Measurements from ENCODE around the gene RELCH.

Gene RELCH

GRCh38 chr18:62325806-62326645 is 139.0 kb downstream of the RELCH start:
- peak; percentile 58 for DNase-seq

GRCh38 chr18:62326646-62327348 is 139.7 kb downstream of the RELCH start:
- DNase-seq: no peak

GRCh38 chr18:62327977-62328376 is 140.9 kb downstream of the RELCH start:
- DNase-seq: no peak

DNA sequence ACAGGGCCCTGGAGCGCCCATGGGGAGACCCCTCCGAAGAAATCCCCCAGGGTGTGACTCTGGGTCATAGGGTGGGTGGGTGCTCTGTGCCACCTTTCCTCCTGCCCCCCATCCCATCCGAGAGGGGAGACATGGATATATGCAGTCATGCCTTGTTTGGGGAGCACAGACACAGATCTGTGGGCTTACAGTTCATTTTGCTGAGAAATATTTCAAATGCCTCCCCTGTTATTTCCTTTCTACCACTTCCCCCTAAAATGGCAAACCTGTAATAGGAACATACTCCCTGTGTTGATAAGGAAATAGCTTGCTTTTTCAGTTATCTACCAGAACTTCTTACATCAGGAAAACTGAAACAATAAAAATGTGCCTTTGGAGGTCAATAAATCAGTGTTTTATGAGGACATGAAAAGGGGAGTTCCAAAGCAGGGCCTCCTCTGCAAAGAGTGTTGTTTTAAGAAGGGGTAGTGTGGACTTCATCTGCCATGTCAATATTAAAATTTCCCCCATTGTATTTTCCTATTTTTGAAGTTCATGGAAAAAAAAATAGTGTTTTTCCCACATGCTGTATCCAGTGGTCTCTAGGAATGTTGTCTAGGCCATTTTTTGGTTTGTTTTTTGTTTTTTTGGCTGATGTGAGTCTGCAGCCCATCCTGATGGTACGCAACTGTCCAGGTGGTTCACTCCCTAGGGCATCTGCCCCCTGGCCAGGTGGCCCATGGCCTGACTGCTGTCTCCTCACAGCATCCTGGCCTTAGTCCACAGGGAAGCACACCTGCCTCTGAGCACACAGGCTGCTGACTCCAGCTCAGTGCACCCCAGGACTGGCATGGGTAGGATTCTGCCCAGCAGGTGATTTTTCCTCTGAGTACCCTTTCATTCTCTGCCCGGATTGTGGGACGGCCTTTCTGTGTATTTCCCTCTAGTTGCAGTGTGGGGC is 141.8 kb downstream of the RELCH start:
- DNase-seq: peak; percentile 36

GRCh38 chr18:62329691-62330454 is 142.8 kb downstream of the RELCH start:
- DNase-seq: peak; percentile 14

- no peak for DNase-seq
Measured at GRCh38 chr18:62330650-62331049, 143.6 kb downstream of the RELCH start.

DNA sequence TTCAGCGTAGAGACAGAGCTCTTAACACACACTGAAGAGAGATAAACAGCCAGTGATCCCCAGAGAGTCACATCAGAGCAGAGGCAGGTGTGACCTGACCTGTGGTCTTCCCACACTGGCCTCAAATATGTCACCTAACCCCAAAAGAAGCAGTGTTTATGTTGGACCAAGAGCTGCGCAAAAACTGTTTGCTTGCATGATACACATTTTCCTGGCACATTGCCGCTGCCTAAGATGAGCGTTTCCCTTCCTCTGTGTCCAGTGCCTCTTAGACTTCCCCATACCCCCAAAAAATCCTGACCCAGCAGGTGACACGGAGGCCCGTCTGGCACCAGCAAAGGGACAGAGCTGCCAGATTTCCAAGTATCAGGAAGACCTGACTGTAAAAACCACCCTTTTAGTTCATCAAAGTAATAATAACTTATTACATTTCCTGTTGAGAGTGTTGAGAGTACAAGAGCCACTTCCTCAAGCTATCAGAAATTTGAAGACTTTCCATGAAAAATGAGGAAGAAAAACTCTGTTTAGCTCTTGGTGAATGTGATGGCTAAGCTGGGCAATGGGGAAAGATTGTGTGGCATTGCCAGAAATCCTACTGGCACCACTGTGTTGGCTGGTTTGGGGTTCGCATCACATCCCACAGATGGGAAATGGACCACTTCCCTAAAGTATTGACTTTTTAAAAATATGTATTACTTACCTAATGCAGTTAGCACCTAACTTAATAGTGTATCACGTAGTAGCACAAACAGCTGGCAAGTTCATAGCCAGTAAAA is 144.7 kb downstream of the RELCH start:
- DNase-seq: no peak

DNA sequence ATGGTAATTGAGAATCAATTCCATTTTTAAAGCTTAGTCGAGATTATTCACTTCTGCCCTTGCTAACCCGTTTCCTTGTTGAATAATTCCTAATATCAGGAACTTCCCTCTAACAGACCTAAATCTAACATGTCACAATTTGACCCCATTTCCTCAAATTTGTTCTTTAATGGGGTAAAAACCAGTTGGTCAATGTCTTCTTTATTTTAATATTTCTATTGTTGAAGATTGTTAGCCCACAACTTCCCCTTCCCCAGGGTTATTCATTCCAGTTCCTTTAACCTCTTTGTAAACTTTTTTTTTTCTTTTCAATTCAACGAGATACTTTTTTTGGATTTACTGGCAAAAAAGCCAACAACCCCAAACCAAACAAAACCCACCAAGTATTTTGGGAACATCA is 145.4 kb downstream of the RELCH start:
- no peak for DNase-seq

GRCh38 chr18:62332964-62333695 is 146.1 kb downstream of the RELCH start:
- DNase-seq: no peak

GRCh38 chr18:62334120-62334519 is 147.1 kb downstream of the RELCH start:
- DNase-seq: no peak

- DNase-seq: no peak
Measured at GRCh38 chr18:62335494-62335893, 148.4 kb downstream of the RELCH start.

GRCh38 chr18:62336618-62337017 is 149.6 kb downstream of the RELCH start:
- DNase-seq: no peak

GRCh38 chr18:62337336-62337735 is 150.3 kb downstream of the RELCH start:
- DNase-seq: no peak

- no peak for DNase-seq
Measured at GRCh38 chr18:62338446-62339105, 151.5 kb downstream of the RELCH start.

GRCh38 chr18:62339106-62339988 is 152.3 kb downstream of the RELCH start:
- no peak for DNase-seq

DNA sequence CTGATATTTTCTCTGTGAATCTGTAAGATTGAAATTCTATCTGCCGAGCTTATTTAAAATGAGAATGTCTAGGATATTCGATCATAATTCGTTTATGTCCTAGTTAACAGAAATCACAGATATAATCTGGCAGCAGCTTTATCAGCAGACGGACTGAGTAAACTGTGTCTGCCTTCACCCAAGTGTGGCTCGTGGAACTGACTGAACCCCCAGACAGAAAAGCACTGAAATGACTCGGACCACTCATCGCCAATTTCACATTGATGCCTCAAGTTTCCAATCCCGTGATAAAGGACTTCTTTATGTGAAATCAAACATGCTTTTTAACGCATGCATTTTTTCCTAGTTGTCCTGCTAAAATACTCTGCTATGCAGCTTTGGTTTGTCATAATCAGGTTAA is 153.9 kb downstream of the RELCH start:
- no peak for DNase-seq

DNA sequence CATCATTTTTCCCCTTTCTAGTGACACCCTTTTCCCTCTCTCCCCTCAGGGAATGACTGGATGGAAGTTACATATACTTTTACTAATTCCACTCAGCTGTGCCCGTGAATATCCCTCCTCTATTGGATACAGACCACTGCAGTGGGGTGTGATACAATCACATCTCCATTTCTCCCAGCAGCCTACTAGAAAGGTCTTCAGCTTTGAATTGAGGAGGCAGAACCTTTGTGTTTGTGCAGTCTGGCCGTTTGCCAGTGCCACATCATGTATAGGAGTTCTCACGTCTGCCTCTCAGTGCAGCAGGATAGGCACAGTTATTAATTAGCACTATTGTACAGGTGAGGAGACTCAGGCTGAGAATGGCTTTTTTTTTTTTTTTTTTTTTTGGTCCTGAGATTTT is 154.4 kb downstream of the RELCH start:
- DNase-seq: peak; percentile 41

DNA sequence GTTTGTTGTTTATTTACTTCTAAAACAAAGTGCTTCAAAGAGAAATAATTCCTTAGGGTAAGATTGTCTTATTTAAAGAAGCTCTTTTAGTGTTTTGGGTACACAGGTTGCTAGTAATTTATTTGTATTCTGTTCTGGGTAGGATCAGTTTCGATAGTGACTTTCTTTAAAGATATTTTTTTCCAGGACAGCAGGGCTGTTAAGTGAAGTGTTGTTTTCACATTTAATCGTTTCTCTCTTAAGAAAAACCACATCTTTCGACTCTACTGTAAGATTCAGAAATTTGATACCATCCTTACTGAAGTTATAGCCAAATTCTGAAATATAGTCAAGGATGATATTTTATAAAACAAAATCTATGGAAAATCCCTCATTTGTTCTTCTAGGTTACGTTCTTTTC is 155.8 kb downstream of the RELCH start:
- DNase-seq: no peak

GRCh38 chr18:62343316-62343715 is 156.3 kb downstream of the RELCH start:
- DNase-seq: no peak
